ENCODE measurements around the gene OR1F1. TPM values are rescaled to one million over a fixed set of nuclear protein-coding genes. Genes with fewer than 3 reads are reported as not detected.

The OR1F1 gene
- total RNA-seq, 1 experiment from 2014 or later = not detected

DNA sequence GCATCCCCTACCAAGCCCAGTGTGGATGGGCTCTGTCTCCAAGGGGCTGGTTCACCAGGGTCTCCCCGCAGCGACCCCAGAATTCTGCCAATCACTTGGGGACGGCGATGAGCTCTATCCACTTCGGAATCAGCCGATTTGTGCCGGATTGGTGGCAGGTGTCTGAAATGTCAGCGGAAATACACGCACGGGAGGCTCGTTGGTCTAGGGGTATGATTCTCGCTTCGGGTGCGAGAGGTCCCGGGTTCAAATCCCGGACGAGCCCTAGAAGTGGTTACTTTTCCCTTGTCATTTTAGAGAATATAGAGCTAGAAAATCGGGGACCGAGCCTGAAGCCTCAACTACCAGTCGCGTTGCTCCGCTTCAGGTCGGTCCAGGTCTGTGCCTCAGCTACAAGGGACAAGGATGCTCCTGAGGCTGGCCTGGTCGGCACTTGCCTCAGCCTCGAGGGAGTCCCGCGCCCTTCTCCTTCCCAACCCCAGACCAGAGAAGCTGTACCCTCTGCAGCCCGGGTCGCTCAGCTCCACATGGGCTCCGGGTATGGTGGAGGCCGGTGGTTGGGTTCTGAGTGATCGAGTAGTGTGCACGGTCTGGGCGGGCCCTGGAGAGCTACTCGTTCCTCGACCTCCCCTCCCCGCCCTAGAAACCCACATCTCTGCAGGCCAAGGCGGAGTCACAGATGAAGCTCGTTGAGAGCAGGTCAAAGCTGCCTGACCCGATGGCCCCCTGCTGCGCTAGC is 16.0 kb upstream of the OR1F1 start:
- no peak overlapping the region for H2BK15ac ChIP-seq (ENCODE audit: low read depth, low read length)
- H3K4me1 ChIP-seq (ENCODE audit: insufficient read depth, low read length) = no peaks in the 10 kb centered on the region
- Mint-ChIP-seq H3K27me3 (ENCODE audit: low read depth) (peaks cover 40% of the 10 kb centered on the region), H3K4me1 (peaks cover 20 to 21% of the 10 kb centered on the region in 2 experiments), H3K36me3 (ENCODE audit: insufficient read depth in 1 of 3, low read depth in 3 of 3) (no peaks in the 10 kb centered on the region), H3K27ac (peak overlapping the region in 2 of 3 experiments; percentile 32 to 93; a peak in 4 of 7 replicates), H3K9me3 (no peaks in the 10 kb centered on the region; a peak in 1 of 5 replicates), H3K4me3 (peak overlapping the region; percentile 70 to 82)
- no peak overlapping the region for H3K23ac ChIP-seq (ENCODE audit: insufficient read length, low read depth, low read length)
- H2BK12ac ChIP-seq (ENCODE audit: insufficient read length, low read depth, low read length) = no peak overlapping the region
- no peak overlapping the region for H3T11ph ChIP-seq (ENCODE audit: low read length)
- H3K9me3 ChIP-seq (ENCODE audit: control insufficient read depth, low read depth, low read length) = no peaks in the 10 kb centered on the region
- H2AFZ ChIP-seq (ENCODE audit: low read length) = no peak overlapping the region
- H3K23me2 ChIP-seq (ENCODE audit: insufficient read length, low read depth, low read length, poor library complexity, severe bottlenecking) = peaks cover 12% of the 10 kb centered on the region
- H3K4me2 ChIP-seq (ENCODE audit: insufficient read depth, insufficient read length, low read length) = peak overlapping the region; percentile 48
- no peaks in the 10 kb centered on the region for H3K27me3 ChIP-seq (ENCODE audit: insufficient read depth, low read length)
- no peaks in the 10 kb centered on the region for H4K20me1 ChIP-seq (ENCODE audit: control insufficient read depth, insufficient read depth, insufficient read length)
- H3K4ac ChIP-seq (ENCODE audit: low read depth, low read length) = no peak overlapping the region
- H2BK20ac ChIP-seq (ENCODE audit: low read depth, low read length, poor library complexity, severe bottlenecking) = no peak overlapping the region
- no peak overlapping the region for H2AK5ac ChIP-seq (ENCODE audit: insufficient read length, low read length)
- H3K18ac ChIP-seq (ENCODE audit: insufficient read length, low read depth, low read length) = no peak overlapping the region
- DNase-seq = peak; percentile 87
- no peak overlapping the region for H4K5ac ChIP-seq (ENCODE audit: insufficient read length, low read depth, low read length)
- H4K8ac ChIP-seq (replicated peaks; ENCODE audit: insufficient read length, low read depth, low read length) = no peak overlapping the region
- H3K9ac ChIP-seq (ENCODE audit: extremely low read depth, insufficient read length, low read length) = no peak overlapping the region
- no peaks in the 10 kb centered on the region for H3K79me1 ChIP-seq (ENCODE audit: insufficient read depth, low read depth, low read length, poor library complexity, severe bottlenecking)
- H3K14ac ChIP-seq (ENCODE audit: insufficient read depth, low read length) = no peak overlapping the region
- no peak overlapping the region for H3K56ac ChIP-seq (ENCODE audit: insufficient read length, low read depth, low read length)
- TF ChIP-seq, protein P1, sequence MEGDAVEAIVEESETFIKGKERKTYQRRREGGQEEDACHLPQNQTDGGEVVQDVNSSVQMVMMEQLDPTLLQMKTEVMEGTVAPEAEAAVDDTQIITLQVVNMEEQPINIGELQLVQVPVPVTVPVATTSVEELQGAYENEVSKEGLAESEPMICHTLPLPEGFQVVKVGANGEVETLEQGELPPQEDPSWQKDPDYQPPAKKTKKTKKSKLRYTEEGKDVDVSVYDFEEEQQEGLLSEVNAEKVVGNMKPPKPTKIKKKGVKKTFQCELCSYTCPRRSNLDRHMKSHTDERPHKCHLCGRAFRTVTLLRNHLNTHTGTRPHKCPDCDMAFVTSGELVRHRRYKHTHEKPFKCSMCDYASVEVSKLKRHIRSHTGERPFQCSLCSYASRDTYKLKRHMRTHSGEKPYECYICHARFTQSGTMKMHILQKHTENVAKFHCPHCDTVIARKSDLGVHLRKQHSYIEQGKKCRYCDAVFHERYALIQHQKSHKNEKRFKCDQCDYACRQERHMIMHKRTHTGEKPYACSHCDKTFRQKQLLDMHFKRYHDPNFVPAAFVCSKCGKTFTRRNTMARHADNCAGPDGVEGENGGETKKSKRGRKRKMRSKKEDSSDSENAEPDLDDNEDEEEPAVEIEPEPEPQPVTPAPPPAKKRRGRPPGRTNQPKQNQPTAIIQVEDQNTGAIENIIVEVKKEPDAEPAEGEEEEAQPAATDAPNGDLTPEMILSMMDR (conservative IDR thresholded peaks at IDR 0.05) = no peak
- no peak overlapping the region for H3K27ac ChIP-seq (ENCODE audit: insufficient read length, low read depth, low read length)
- H3K79me2 ChIP-seq (ENCODE audit: insufficient read depth, low read length) = no peaks in the 10 kb centered on the region
- H4K91ac ChIP-seq (ENCODE audit: insufficient read length, low read depth, low read length) = no peak overlapping the region
- no CpG with 5 or more reads among the region's 41 CpGs for WGBS (ENCODE audit: extremely low coverage, insufficient read length, low lambda C conversion rate)
- H2BK120ac ChIP-seq (ENCODE audit: low read depth, low read length, poor library complexity, severe bottlenecking) = no peak overlapping the region
- no peak overlapping the region for H2BK5ac ChIP-seq (ENCODE audit: insufficient read length, low read length)
